ENCODE measurements around the gene FAM162B.
"Not testable (repeated sequence)": the region's sequence is repeated elsewhere in the genome, so short reads cannot be mapped to it uniquely, and the experiment has no call there.

FAM162B gene

GRCh38 chr6:116763048-116763447 is 2.5 kb downstream of the FAM162B start:
- TF ChIP-seq CTCF (conservative IDR thresholded peaks at IDR 0.05), result no peak
- H3K27ac ChIP-seq, result no peak overlapping the region

GRCh38 chr6:116762235-116762634 is 3.3 kb downstream of the FAM162B start:
- H3K27ac ChIP-seq, result no peak overlapping the region
- TF ChIP-seq CTCF (conservative IDR thresholded peaks at IDR 0.05), result no peak

GRCh38 chr6:116761779-116762178 is 3.7 kb downstream of the FAM162B start:
- H3K27ac ChIP-seq, result no peak overlapping the region
- no peak for TF ChIP-seq CTCF (conservative IDR thresholded peaks at IDR 0.05)

- TF ChIP-seq CTCF (conservative IDR thresholded peaks at IDR 0.05), result no peak
- H3K27ac ChIP-seq, result no peak overlapping the region
Observed at GRCh38 chr6:116745176-116745575, 20.3 kb downstream of the FAM162B start.

DNA sequence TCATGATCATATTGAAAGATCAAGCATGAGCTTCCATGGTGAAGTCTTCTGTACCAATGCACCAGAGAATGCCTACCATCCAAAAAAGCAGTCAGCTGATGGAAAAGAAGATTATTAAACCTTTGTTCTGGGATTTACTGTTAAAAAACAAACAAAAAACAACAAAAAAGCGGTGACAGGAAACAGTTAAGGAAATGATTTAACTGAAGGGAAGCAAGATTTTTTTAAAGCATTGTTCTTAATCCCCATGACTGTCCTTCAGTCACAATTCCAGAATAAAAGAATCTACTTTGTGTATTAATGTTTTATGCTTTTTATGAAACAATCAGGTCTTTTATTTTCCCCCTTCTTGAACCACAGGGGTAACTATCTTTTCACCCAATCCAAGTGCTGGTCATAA is 23.9 kb downstream of the FAM162B start:
- no peak overlapping the region for H3K27ac ChIP-seq
- TF ChIP-seq CTCF (conservative IDR thresholded peaks at IDR 0.05), result no peak

- not testable (repeated sequence) for H3K27ac ChIP-seq
Observed at GRCh38 chr6:116740486-116740885, 25.0 kb downstream of the FAM162B start.

DNA sequence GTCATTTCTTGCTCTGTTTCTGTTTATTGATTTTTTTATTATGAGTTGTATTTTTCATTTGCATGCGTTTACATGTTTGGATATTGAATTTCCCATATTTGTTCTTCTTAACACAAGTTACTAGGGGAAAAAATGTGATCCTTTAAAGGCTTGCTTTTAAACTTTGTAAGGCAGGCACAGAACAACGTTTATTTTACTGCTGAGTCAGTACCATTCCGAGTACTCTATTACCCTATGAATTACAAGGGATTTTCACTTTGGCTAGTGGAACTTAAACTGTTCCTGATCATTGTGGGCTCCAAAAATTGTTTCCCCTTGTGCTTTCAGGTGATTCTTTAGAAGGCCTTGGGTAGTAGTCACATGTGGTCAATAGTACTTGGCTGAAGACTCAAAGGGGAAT is 28.5 kb downstream of the FAM162B start:
- no peak for TF ChIP-seq CTCF (conservative IDR thresholded peaks at IDR 0.05)
- H3K27ac ChIP-seq, result no peak overlapping the region

GRCh38 chr6:116730513-116730912 is 35.0 kb downstream of the FAM162B start:
- no peak for TF ChIP-seq CTCF (conservative IDR thresholded peaks at IDR 0.05)
- no peak overlapping the region for H3K27ac ChIP-seq

Data from VCaP (cell line).